ENCODE results near the gene UBA7.
"Not testable (repeated sequence)": the region's sequence is repeated elsewhere in the genome, so short reads cannot be mapped to it uniquely, and the experiment has no call there.

DNA sequence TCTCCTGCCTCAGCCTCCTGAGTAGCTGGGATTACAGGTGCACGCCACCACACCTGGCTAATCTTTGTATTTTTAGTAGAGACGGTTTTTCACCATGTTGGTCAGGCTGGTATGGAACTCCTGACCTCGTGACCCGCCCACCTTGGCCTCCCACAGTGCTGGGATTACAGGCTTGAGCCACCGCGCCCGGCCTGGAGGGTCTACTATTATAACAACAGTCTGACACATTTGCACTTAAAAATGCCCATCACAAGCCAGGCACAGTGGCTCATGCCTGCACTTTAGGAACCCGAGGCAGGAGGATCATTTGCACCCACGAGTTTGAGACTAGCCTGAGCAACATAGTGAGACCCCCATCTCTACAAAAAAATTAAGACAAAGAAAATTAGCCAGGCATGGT lies 31.5 kb downstream of the UBA7 start:
- TF ChIP-seq, protein P1, sequence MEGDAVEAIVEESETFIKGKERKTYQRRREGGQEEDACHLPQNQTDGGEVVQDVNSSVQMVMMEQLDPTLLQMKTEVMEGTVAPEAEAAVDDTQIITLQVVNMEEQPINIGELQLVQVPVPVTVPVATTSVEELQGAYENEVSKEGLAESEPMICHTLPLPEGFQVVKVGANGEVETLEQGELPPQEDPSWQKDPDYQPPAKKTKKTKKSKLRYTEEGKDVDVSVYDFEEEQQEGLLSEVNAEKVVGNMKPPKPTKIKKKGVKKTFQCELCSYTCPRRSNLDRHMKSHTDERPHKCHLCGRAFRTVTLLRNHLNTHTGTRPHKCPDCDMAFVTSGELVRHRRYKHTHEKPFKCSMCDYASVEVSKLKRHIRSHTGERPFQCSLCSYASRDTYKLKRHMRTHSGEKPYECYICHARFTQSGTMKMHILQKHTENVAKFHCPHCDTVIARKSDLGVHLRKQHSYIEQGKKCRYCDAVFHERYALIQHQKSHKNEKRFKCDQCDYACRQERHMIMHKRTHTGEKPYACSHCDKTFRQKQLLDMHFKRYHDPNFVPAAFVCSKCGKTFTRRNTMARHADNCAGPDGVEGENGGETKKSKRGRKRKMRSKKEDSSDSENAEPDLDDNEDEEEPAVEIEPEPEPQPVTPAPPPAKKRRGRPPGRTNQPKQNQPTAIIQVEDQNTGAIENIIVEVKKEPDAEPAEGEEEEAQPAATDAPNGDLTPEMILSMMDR (IDR thresholded peaks at IDR 0.05; ENCODE audit: extremely low read depth in 1 of 2, insufficient read depth in 1 of 2, low read depth in 1 of 2, low read length in 2 of 2), result not testable (repeated sequence)
- TF ChIP-seq POLR2A (IDR thresholded peaks at IDR 0.05; ENCODE audit: low read depth, low read length); POLR2AphosphoS5 (IDR thresholded peaks at IDR 0.05; ENCODE audit: insufficient read depth, low read depth, low read length); GATA2 (IDR thresholded peaks at IDR 0.05; ENCODE audit: insufficient read depth, insufficient read length, low read depth, low read length); MYC (IDR thresholded peaks at IDR 0.05; ENCODE audit: low read depth, low read length): not testable (repeated sequence)
- TF ChIP-seq, protein P2, sequence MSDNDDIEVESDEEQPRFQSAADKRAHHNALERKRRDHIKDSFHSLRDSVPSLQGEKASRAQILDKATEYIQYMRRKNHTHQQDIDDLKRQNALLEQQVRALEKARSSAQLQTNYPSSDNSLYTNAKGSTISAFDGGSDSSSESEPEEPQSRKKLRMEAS (IDR thresholded peaks at IDR 0.05; ENCODE audit: insufficient read depth, insufficient read length), result not testable (repeated sequence)
